ENCODE measurements around the gene HCN4.

HCN4 gene

GRCh38 chr15:73282567-73283365 lies 86.0 kb downstream of the HCN4 start:
- Mint-ChIP-seq H3K27me3 (no peaks in the 10 kb centered on the region), H3K27ac (no peak overlapping the region), H3K4me1 (peaks cover 23% of the 10 kb centered on the region), H3K4me3 (no peak overlapping the region), H3K36me3 (no peaks in the 10 kb centered on the region), H3K9me3 (no peaks in the 10 kb centered on the region)
- ATAC-seq: no peak

GRCh38 chr15:73275862-73276261 lies 92.9 kb downstream of the HCN4 start:
- no peaks in the 10 kb centered on the region for H3K27me3 Mint-ChIP-seq
- no peaks in the 10 kb centered on the region for H3K9me3 Mint-ChIP-seq
- no peak overlapping the region for H3K4me3 Mint-ChIP-seq
- H3K27ac Mint-ChIP-seq: no peak overlapping the region
- peaks cover 7% of the 10 kb centered on the region for H3K36me3 Mint-ChIP-seq
- no peak for ATAC-seq
- peaks cover 4% of the 10 kb centered on the region for H3K4me1 Mint-ChIP-seq

DNA sequence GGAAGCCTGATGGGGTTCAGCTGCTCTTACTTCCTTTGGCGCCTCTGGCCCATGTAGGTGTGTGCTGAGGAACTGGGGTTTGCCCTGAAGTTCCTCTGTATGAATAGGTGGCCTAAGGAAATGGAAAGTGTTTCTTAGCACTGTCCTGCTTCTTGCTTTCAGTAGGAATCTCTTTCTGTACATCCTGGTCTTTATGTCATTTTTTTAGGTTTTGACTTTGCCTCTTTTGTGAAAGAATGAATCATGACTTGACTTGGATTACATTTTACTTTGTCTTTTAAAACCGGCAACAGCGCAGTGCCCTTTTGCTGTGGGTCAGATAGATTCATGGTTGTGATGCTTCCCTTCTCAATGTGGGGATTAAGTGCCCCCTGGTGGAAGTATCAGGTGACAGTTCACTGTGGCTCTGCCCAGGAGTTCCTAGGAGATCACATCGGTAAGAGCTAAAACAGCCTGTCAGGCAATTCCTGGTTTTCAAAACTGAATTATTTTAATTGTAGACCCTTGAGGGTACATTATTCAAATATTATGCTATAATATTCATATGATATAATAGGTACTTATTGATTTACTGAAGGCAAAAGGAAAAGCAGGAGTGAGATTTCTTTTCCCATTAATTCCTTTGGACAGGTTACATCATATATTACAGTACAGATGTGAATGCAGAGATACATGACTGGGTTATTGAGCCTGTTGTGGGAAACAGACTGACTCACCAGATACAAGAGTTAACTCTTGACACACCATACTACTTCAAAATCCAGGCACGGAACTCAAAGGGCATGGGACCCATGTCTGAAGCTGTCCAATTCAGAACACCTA lies 95.4 kb downstream of the HCN4 start:
- peaks cover 4% of the 10 kb centered on the region for H3K4me1 Mint-ChIP-seq
- H3K27me3 Mint-ChIP-seq: no peaks in the 10 kb centered on the region
- H3K27ac Mint-ChIP-seq: no peak overlapping the region
- H3K4me3 Mint-ChIP-seq: no peak overlapping the region
- H3K9me3 Mint-ChIP-seq: no peaks in the 10 kb centered on the region
- peak; percentile 85 for ATAC-seq
- H3K36me3 Mint-ChIP-seq: peaks cover 19% of the 10 kb centered on the region

DNA sequence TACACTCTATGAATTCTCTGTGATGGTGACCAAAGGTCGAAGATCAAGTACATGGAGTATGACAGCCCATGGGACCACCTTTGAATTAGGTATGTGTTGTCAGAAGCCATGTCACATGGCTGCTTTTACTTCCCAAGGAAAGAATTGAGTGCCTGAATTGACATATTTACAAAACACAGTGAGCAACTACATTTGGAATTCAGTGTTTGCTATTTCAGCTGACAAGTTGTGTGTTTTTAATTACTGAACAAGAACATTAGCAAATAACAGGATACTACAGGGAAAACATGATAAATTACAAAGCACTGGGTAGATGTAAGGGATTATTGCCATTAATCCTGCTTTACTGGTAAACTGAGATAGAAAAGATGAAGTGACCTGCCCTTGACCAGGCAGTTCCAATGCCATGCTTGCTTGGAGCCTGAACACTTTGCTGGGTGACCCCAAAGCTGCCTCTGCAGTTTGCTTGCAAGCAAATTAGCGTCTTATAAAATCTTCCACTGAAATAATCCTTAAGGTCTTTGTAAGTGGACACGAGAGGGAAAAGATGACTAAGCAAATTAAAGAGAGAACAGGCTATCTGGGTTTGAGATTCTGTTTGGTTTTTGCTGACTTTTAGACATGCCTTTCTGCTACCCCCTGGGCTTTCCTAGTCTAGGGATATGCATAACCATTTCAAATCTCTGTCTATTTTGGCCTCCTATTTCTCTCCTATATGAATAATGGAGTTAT lies 98.2 kb downstream of the HCN4 start:
- H3K4me1 Mint-ChIP-seq: peaks cover 4% of the 10 kb centered on the region
- peaks cover 19% of the 10 kb centered on the region for H3K36me3 Mint-ChIP-seq
- ATAC-seq: no peak
- H3K27me3 Mint-ChIP-seq: no peaks in the 10 kb centered on the region
- H3K4me3 Mint-ChIP-seq: no peak overlapping the region
- H3K27ac Mint-ChIP-seq: no peak overlapping the region
- H3K9me3 Mint-ChIP-seq: no peaks in the 10 kb centered on the region

Measured in stimulated activated memory B cell treated with anti-CD40 and anti-IgM and Interleukin-4, amounts not matched to agents 10 μg/mL and 1 μg/mL and 100 μg/mL, for 72 hours (primary cell).